Measurements from ENCODE around the gene CYTL1.

DNA sequence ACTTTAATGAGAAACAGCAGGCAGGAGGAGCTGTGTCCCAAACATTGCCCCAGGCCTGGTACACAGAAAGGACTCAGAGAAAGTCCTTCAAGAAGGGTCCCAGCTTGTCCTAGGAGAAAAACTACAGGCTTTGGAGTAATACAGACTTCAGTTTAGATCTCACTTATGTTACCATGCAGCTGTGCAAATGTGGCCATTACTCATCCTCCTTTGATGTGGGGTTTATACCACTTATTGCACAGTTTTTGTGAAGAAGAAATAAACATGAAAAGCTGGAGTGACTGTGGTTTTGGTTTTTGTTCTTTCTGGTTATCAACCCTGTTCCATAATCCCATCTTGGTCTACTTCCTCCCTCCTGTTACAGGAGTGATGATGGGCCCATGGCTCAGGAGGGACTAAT is 8.1 kb upstream of the CYTL1 start:
- TF ChIP-seq, protein P1, sequence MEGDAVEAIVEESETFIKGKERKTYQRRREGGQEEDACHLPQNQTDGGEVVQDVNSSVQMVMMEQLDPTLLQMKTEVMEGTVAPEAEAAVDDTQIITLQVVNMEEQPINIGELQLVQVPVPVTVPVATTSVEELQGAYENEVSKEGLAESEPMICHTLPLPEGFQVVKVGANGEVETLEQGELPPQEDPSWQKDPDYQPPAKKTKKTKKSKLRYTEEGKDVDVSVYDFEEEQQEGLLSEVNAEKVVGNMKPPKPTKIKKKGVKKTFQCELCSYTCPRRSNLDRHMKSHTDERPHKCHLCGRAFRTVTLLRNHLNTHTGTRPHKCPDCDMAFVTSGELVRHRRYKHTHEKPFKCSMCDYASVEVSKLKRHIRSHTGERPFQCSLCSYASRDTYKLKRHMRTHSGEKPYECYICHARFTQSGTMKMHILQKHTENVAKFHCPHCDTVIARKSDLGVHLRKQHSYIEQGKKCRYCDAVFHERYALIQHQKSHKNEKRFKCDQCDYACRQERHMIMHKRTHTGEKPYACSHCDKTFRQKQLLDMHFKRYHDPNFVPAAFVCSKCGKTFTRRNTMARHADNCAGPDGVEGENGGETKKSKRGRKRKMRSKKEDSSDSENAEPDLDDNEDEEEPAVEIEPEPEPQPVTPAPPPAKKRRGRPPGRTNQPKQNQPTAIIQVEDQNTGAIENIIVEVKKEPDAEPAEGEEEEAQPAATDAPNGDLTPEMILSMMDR (IDR thresholded peaks at IDR 0.05), result no peak
- TF ChIP-seq POLR2A (IDR thresholded peaks at IDR 0.05), result no peak

Measured in heart left ventricle (tissue), 13 donors.